NCI-H1436 (cell line): ENCODE results near the gene SMCO2.

ENCODE experiments used
- DNase-seq: peaks from one replicate; lab custom pipeline; 2025; lab: John Stamatoyannopoulos, UW

The SMCO2 gene

GRCh38 chr12:27499377-27499776, 52.8 kb downstream of the SMCO2 start:
- DNase-seq, result no peak

- no peak for DNase-seq
Observed at GRCh38 chr12:27500546-27500945, 54.0 kb downstream of the SMCO2 start.

- DNase-seq, result no peak
Observed at GRCh38 chr12:27502021-27502435, 55.5 kb downstream of the SMCO2 start.

- DNase-seq, result no peak
Observed at GRCh38 chr12:27504507-27504906, 58.0 kb downstream of the SMCO2 start.

- no peak for DNase-seq
Observed at GRCh38 chr12:27505109-27505508, 58.6 kb downstream of the SMCO2 start.

GRCh38 chr12:27505761-27506160, 59.2 kb downstream of the SMCO2 start:
- no peak for DNase-seq

GRCh38 chr12:27506645-27507189, 60.2 kb downstream of the SMCO2 start:
- DNase-seq, result no peak

- no peak for DNase-seq
Observed at GRCh38 chr12:27508736-27509431, 62.3 kb downstream of the SMCO2 start.

- DNase-seq, result no peak
Observed at GRCh38 chr12:27511031-27511722, 64.6 kb downstream of the SMCO2 start.

GRCh38 chr12:27511723-27512045, 65.1 kb downstream of the SMCO2 start:
- DNase-seq, result no peak

- DNase-seq, result no peak
Observed at GRCh38 chr12:27513155-27513824, 66.8 kb downstream of the SMCO2 start.

GRCh38 chr12:27515671-27516070, 69.1 kb downstream of the SMCO2 start:
- no peak for DNase-seq

GRCh38 chr12:27516625-27517024, 70.1 kb downstream of the SMCO2 start:
- DNase-seq, result no peak

- DNase-seq, result no peak
Observed at GRCh38 chr12:27517546-27517945, 71.0 kb downstream of the SMCO2 start.

- no peak for DNase-seq
Observed at GRCh38 chr12:27517961-27518665, 71.6 kb downstream of the SMCO2 start.

GRCh38 chr12:27521066-27521465, 74.5 kb downstream of the SMCO2 start:
- no peak for DNase-seq

- DNase-seq, result no peak
Observed at GRCh38 chr12:27521981-27522380, 75.4 kb downstream of the SMCO2 start.

GRCh38 chr12:27523305-27523641, 76.7 kb downstream of the SMCO2 start:
- DNase-seq, result no peak

GRCh38 chr12:27523642-27524493, 77.3 kb downstream of the SMCO2 start, which contains the start of gene PPFIBP1:
Gene PPFIBP1, plus strand, starts transcription at chr12:27524206. Its CDS starts 109,191 bp downstream, at chr12:27633397.
- peak; percentile 78 for DNase-seq

- DNase-seq, result no peak
Observed at GRCh38 chr12:27524494-27524835, 77.9 kb downstream of the SMCO2 start.
